Naive B cell (primary cell): Measurements from ENCODE around the gene CCDC150. TPM values are rescaled to one million over a fixed set of nuclear protein-coding genes. Genes with fewer than 3 reads are reported as not detected.

ENCODE experiments used
- ATAC-seq, 2 donors: fragments of 150-1000 bp; cut with Tn5 transposase; 2 replicates each; pipeline ENCODE4 v1.10.0; 2021; ENCODE audit warnings: low read depth in 2 of 2, mild to moderate bottlenecking in 2 of 2, moderate library complexity in 2 of 2
- DNase-seq: peaks from one replicate; pipeline ENCODE4 v3.0.0; 2022
- H3K27ac Mint-ChIP-seq, 6 donors: one replicate each; pipeline ENCODE4 v1.8.0; 2020 to 2022; ENCODE audit warnings: mild to moderate bottlenecking in 6 of 6, mixed read lengths in 6 of 6, moderate library complexity in 5 of 6, inconsistent platforms in 2 of 6
- H3K27me3 Mint-ChIP-seq, 3 donors: one replicate each; pipeline ENCODE4 v1.8.0; 2021 to 2022; ENCODE audit warnings: mixed read lengths in 3 of 3, mild to moderate bottlenecking in 1 of 3
- H3K36me3 Mint-ChIP-seq, 2 donors: one replicate each; pipeline ENCODE4 v1.8.0; 2020 to 2022; ENCODE audit warnings: mixed read lengths in 2 of 2, inconsistent platforms in 1 of 2, mild to moderate bottlenecking in 1 of 2
- H3K4me1 Mint-ChIP-seq, 3 donors: one replicate each; pipeline ENCODE4 v1.8.0; 2020 to 2022; ENCODE audit warnings: mixed read lengths in 3 of 3, inconsistent platforms in 1 of 3, mild to moderate bottlenecking in 1 of 3, moderate library complexity in 1 of 3
- H3K4me3 Mint-ChIP-seq, 8 donors: one replicate each; pipeline ENCODE4 v1.8.0; 2020 to 2022; ENCODE audit warnings: mild to moderate bottlenecking in 8 of 8, mixed read lengths in 8 of 8, moderate library complexity in 8 of 8, inconsistent platforms in 2 of 8
- H3K9me3 Mint-ChIP-seq, 7 donors: one replicate each; pipeline ENCODE4 v1.8.0; 2020 to 2022; ENCODE audit warnings: mixed read lengths in 7 of 7, mild to moderate bottlenecking in 5 of 7, inconsistent platforms in 2 of 7, moderate library complexity in 1 of 7
- polyA plus RNA-seq, 6 donors: library from polyadenylated mRNA; unstranded; fragments of 300-500 nt; fragmentation: Illumina TruSeq; gene quantifications; one replicate each; pipeline ENCODE4 v1.2.3, GENCODE V29; 2021; ENCODE audit warnings: low read depth in 6 of 6

The CCDC150 gene
- polyA plus RNA-seq, 6 donors from 2014 or later: 0.37 to 0.60 (median 0.44) TPM; not detected in 3

DNA sequence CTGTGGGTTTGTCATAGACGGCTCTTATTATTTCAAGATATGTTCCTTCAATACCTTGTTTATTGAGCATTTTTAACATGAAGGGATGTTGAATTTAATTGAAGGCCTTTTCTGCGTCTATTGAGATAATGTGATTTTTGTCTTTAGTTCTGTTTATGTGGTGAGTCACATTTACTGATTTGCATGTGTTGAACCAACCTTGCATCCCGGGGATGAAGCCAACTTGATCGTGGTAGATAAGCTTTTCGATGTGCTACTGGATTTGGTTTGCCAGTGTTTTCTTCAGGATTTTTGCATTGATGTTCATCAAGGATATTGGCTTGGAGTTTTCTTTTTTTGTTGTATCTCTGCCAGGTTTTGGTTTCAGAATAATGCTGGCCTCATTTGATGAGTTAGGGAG, 99.5 kb downstream of the CCDC150 start:
- Mint-ChIP-seq H3K4me1 (no peaks in the 10 kb centered on the region), H3K4me3 (no peak overlapping the region), H3K27ac (no peak overlapping the region), H3K27me3 (no peaks in the 10 kb centered on the region), H3K36me3 (peaks cover 10 to 15% of the 10 kb centered on the region in 2 donors), H3K9me3 (peaks cover 4 to 47% (median 15%) of the 10 kb centered on the region in 7 donors)
- DNase-seq: no peak
- no peak for ATAC-seq

DNA sequence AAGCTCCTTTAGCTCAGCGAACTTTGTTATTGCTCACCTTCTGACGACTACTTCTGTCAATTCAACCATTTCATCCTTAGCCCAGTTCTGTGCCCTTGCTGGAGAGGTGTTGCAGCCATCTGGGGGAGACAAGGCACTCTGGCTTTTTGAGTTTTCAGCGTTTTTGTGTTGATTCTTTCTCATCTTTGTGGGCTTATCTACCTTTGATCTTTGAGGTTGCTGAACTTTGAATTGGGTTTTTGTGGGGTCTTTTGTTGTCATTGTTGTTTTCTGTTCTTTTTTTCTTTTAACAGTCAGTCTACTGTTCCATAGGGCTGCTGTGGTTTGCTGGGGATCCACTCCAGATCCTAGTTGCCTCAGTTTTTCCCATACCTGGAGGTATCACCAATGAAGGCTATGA, 102.7 kb downstream of the CCDC150 start:
- H3K27ac Mint-ChIP-seq: no peak overlapping the region
- ATAC-seq: no peak
- no peaks in the 10 kb centered on the region for H3K27me3 Mint-ChIP-seq
- peaks cover 0 to 30% (median 9%) of the 10 kb centered on the region in 7 donors for H3K9me3 Mint-ChIP-seq
- H3K36me3 Mint-ChIP-seq: peaks cover 9 to 10% of the 10 kb centered on the region in 2 donors
- no peak for DNase-seq
- H3K4me3 Mint-ChIP-seq: no peak overlapping the region
- no peaks in the 10 kb centered on the region for H3K4me1 Mint-ChIP-seq

DNA sequence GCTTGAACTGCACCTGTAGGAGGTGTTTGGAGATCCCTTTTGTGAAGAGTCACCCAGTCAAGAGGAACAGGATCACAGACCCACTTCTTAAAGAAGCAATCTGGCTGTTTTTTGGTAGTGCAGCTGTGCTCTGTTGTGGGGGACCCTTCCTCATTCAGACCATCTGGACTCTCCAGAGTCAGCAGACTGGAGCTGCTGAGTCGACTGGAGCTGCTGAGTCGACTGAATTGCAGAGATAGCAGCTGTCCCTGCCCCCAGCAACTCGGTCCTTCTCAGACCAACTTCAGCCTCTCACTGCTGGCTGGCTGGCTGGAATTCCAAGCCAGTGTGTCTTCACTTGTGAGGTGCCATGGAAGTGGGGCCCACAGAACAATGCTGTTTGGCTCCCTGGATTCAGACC, 103.2 kb downstream of the CCDC150 start:
- Mint-ChIP-seq H3K27ac (no peak overlapping the region), H3K9me3 (peaks cover 0 to 30% (median 9%) of the 10 kb centered on the region in 7 donors), H3K4me1 (no peaks in the 10 kb centered on the region), H3K36me3 (peaks cover 9 to 10% of the 10 kb centered on the region in 2 donors), H3K4me3 (no peak overlapping the region), H3K27me3 (no peaks in the 10 kb centered on the region)
- DNase-seq (no peak), ATAC-seq (no peak)

GRCh38 chr2:196743165-196743564, 103.7 kb downstream of the CCDC150 start:
- Mint-ChIP-seq H3K27me3 (no peaks in the 10 kb centered on the region), H3K27ac (no peak overlapping the region), H3K36me3 (peaks cover 9 to 10% of the 10 kb centered on the region in 2 donors), H3K9me3 (peaks cover 0 to 26% (median 9%) of the 10 kb centered on the region in 7 donors), H3K4me1 (no peaks in the 10 kb centered on the region), H3K4me3 (no peak overlapping the region)
- DNase-seq (no peak), ATAC-seq (no peak)

DNA sequence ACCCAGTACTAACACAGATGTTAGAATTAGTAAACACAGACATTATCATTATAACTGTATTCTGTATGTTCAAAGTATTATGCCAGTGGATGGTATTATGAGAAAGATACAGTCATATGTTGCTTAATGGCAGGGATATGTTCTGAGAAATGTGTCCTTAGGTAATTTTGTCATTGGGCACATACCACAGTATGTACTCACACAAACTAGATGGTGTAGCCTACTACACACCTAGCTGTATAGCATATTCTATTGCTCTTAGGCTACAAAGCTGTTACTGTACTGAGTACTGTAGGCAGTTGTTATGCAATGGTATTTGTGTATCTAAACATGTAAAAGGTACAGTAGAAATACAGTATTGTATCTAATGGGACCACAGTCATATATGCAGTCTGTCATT, 106.2 kb downstream of the CCDC150 start:
- no peak overlapping the region for H3K27ac Mint-ChIP-seq
- no peaks in the 10 kb centered on the region for H3K27me3 Mint-ChIP-seq
- peaks cover 0 to 3% (median 0%) of the 10 kb centered on the region in 7 donors for H3K9me3 Mint-ChIP-seq
- ATAC-seq (no peak), DNase-seq (no peak)
- no peaks in the 10 kb centered on the region for H3K36me3 Mint-ChIP-seq
- H3K4me1 Mint-ChIP-seq: peaks cover 6 to 11% (median 9%) of the 10 kb centered on the region in 3 donors
- H3K4me3 Mint-ChIP-seq: no peak overlapping the region

DNA sequence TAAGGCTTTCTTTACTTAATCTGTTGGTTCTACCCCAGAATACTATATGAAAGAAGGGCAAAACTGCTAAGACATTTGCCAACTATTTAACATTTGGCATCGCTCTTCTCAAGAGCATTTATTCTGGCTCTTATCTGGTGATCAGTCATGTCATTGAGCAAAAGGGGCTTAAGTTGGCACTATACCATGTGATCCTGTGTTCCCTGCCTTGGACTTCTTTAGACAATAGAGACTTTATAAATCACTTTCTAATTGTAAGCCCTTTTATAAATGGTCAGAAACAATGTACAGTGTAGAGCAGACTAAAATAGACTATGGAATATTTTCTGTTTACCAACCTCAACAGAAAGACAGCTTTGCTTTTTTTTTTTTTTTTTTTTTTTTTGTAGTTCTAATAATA, 107.9 kb downstream of the CCDC150 start:
- peaks cover 6 to 11% (median 11%) of the 10 kb centered on the region in 3 donors for H3K4me1 Mint-ChIP-seq

GRCh38 chr2:196748123-196748522, 108.6 kb downstream of the CCDC150 start:
- DNase-seq (no peak), ATAC-seq (no peak)
- peaks cover 0 to 1% (median 0%) of the 10 kb centered on the region in 7 donors for H3K9me3 Mint-ChIP-seq
- no peaks in the 10 kb centered on the region for H3K27me3 Mint-ChIP-seq
- H3K4me1 Mint-ChIP-seq: peaks cover 6 to 11% (median 11%) of the 10 kb centered on the region in 3 donors
- no peaks in the 10 kb centered on the region for H3K36me3 Mint-ChIP-seq
- H3K4me3 Mint-ChIP-seq: no peak overlapping the region
- H3K27ac Mint-ChIP-seq: peak overlapping the region in 1 of 6 donors; percentile 1

More for the DNA sequence above, 107.9 kb downstream of the CCDC150 start:
- no peaks in the 10 kb centered on the region for H3K36me3 Mint-ChIP-seq
- H3K27me3 Mint-ChIP-seq: no peaks in the 10 kb centered on the region
- no peak for DNase-seq
- H3K27ac Mint-ChIP-seq: peak overlapping the region in 1 of 6 donors; percentile 24
- H3K4me3 Mint-ChIP-seq: no peak overlapping the region
- ATAC-seq: no peak
- no peaks in the 10 kb centered on the region for H3K9me3 Mint-ChIP-seq

DNA sequence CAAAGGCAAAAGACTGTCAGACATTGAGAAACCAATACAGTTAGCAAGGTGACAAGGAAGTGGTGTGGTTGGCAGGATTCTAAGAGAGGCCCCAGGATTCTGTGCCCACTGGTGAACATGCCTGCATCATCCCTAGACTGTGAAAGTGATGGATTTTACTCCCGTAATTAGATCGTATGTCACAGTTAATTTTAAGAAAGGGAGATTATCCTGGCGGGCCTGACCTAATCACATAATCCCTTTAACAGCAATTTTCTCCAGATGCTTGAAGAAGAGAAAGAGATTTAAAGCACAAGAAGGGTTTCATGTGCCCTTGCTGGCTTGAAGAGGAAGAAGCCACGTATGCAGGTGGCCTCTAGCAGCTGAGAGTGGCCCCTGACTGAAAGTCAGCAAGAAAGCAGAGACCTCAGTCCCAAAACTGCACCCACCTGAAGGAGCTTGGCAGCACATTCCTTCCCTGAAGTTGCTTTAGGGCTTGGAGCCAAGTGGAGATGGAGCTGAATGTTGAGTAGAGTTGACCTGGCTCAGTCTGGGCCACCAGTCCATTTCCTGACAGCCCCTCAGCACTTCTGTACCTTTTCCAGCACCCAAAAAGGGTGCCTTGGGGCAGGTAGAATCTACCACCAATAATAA, 110.9 kb downstream of the CCDC150 start:
- Mint-ChIP-seq H3K27ac (no peak overlapping the region), H3K9me3 (peaks cover 8 to 21% (median 14%) of the 10 kb centered on the region in 7 donors), H3K36me3 (no peaks in the 10 kb centered on the region), H3K4me3 (no peak overlapping the region), H3K4me1 (peaks cover 6 to 11% (median 11%) of the 10 kb centered on the region in 3 donors), H3K27me3 (no peaks in the 10 kb centered on the region)
- DNase-seq: no peak
- ATAC-seq: no peak

DNA sequence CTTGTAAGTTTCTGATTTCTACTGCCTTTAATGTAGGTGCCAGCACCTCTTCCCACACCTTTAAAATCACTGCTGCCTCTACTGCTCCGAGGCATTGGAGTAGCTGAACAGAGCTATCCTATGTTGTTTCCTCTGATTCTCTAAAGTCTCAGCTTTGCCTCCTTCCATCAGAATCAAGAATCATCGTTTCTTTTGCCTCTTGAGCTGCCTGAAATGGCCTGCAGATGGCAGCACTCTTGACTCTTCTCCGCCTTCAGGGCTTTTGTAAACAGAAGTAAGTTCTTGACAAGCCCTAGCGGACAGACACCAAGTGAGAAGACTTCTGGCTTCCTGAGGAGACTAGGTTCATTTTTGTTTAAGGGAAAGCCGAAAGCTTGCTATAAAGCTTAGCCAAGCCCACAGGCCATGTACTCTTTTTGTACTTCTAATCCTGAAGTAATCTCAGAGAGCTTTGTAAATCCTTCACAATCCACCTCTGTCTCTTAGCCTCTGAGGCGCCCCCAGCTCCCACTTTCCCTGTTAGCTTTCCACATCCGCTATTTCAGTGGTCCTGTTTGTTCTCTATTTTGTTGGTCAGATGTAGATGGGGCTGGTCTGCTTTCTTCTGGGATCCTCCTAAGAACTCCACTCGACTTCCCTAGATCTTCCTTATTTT, 111.6 kb downstream of the CCDC150 start:
- ATAC-seq: peak; percentile 82 to 91
- Mint-ChIP-seq H3K27ac (peak overlapping the region in 3 of 6 donors; percentile 4 to 89 (median 19)), H3K27me3 (no peaks in the 10 kb centered on the region), H3K4me1 (peaks cover 6 to 11% (median 11%) of the 10 kb centered on the region in 3 donors), H3K4me3 (no peak overlapping the region), H3K9me3 (peaks cover 14 to 28% (median 20%) of the 10 kb centered on the region in 7 donors), H3K36me3 (no peaks in the 10 kb centered on the region)
- DNase-seq: peak; percentile 43

- Mint-ChIP-seq H3K4me3 (no peak overlapping the region), H3K27ac (peak overlapping the region in 1 of 6 donors; percentile 29), H3K9me3 (peaks cover 20 to 42% (median 32%) of the 10 kb centered on the region in 7 donors), H3K4me1 (no peaks in the 10 kb centered on the region), H3K36me3 (peaks cover 8 to 14% of the 10 kb centered on the region in 2 donors), H3K27me3 (no peaks in the 10 kb centered on the region)
- ATAC-seq: no peak
- no peak for DNase-seq
These were observed 119.2 kb downstream of the CCDC150 start for GRCh38 chr2:196758474-196759377.

DNA sequence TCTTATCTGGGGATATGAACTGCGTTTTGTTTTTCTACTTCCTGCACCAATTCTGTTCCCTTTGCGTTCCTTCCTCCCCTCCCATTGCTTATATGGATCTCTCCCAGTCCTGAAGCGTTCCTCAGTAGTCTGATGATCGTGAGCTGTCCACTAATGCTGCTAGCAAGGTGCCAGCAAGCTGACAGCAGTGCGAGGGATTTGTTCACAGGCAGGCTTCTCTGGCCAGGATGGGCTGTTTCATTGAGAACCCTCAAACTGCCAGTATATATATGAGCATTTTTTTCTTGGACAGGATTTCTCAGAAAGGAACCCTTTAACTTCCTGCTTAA, 119.8 kb downstream of the CCDC150 start:
- H3K27ac Mint-ChIP-seq: peak overlapping the region in 1 of 6 donors; percentile 29
- H3K4me3 Mint-ChIP-seq: no peak overlapping the region
- no peak for ATAC-seq
- H3K4me1 Mint-ChIP-seq: no peaks in the 10 kb centered on the region
- no peaks in the 10 kb centered on the region for H3K27me3 Mint-ChIP-seq
- peaks cover 8 to 20% of the 10 kb centered on the region in 2 donors for H3K36me3 Mint-ChIP-seq
- no peak for DNase-seq
- H3K9me3 Mint-ChIP-seq: peaks cover 14 to 36% (median 28%) of the 10 kb centered on the region in 7 donors

GRCh38 chr2:196767101-196767500, 127.6 kb downstream of the CCDC150 start:
- ATAC-seq (no peak), DNase-seq (no peak)
- Mint-ChIP-seq H3K9me3 (no peaks in the 10 kb centered on the region), H3K27ac (no peak overlapping the region), H3K36me3 (peaks cover 0 to 45% of the 10 kb centered on the region in 2 donors), H3K4me3 (no peak overlapping the region), H3K27me3 (no peaks in the 10 kb centered on the region), H3K4me1 (no peaks in the 10 kb centered on the region)
